Measurements from ENCODE around the gene IFT22.
A peak's percentile ranks its signal among the peaks of the same experiment; 100 is the strongest.
"Not testable (repeated sequence)": the region's sequence is repeated elsewhere in the genome, so short reads cannot be mapped to it uniquely, and the experiment has no call there.

Gene IFT22

DNA sequence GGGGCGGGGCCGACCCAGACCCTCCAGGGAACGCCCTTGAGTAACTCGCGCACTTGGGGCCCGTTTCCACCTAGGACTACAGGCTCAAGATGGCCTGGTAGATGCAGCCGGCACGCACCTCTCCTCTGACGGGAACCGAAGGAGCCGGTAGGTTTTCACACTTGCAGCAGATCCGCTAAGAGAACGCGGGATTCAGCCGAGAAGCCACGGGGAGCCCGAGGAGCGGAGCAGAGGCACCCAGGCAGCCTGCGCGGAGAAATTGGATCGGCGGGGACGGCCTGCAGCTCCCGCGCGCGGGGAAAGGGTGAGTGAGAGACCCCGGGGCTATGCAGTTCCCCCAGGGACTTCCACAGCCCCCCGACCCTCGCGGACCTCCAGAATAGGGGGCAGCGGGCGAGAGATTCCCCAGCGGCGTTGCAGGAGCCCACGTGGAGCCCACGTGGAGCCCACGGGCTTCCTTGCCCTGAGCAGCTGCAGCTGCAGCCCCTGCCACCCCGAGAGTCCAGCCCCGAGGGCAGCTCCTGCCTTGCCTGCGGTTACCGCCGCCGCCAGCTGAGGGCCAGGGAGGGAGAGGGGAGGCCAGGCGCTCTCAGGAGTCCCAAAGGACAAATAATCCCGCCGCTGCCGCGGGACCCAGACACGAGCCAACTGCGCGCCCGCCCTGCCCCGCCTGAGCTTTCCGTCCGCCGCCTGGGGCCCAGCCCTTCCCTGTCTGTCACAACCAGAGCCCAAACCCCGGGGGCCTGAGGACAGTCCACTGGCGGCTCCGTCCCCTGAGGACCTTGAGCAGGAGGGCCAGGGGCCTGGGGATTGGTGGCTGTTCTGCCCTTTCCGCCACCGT is 13.1 kb downstream of the IFT22 start:
- DNase-seq, result peak; percentile 44

DNA sequence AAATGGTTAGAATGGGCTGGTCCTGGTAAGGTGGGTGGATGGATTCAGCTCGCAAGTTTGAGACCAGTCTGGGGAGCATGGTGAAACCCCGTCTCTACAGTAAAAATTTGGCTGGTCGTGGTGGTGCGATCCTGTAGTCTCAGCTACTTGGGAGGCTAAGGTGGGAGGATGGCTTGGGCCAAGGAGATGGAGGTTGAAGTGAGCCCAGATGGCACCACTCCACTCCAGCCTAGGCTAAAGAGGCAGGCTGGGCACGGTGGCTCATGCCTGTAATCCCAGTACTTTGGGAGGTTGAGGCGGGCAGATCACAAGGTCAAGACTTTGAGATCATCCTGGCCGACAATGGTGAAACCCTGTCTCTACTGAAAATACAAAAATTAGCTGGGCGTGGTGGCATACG is 15.3 kb downstream of the IFT22 start:
- no peak for DNase-seq

DNA sequence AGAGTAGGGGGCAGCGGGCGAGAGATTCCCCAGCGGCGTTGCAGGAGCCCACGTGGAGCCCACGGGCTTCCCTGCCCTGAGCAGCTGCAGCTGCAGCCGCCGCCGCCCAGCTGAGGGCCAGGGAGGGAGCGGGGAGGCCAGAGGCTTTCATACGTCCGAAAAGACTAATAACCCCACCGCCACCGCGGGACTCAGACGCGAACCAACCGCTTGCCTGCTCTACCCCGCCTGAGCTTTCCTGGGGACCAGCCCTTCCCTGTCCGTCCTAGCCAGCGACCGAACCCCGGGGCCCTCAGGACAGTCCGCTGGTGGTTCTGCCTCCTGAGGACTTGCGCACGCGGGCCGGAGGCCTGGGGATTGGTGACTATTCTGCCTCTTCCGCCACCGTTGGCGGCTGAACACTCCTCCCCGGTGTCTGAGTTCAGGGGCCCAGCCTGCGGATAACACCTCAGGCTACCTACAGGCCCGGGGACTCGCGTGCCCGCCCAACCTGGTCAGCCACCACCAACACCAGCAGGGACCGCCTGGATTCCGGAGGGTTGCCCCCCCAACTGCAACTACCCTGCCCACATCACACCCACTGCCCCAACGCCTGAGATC is 18.4 kb downstream of the IFT22 start:
- no peak for DNase-seq

DNA sequence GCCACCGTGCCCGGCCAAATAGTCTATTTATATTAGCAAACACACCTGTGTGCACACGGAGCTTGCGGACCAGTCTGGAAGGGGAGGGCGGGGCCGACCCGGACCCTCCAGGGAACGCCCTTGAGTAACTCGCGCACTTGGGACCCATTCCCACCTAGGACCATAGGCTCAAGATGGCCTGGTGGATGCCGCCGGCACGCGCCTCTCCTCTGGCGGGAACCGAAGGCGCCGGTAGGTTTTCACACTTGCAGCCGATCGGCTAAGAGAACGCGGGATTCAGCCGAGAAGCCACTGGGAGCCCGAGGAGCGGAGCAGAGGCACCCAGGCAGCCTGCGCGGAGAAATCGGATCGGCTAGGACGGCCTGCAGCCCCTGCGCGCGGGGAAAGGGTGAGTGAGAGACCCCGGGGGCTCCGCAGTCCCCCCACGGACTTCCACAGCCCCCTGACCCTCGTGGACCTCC is 18.9 kb downstream of the IFT22 start:
- no peak for DNase-seq

DNA sequence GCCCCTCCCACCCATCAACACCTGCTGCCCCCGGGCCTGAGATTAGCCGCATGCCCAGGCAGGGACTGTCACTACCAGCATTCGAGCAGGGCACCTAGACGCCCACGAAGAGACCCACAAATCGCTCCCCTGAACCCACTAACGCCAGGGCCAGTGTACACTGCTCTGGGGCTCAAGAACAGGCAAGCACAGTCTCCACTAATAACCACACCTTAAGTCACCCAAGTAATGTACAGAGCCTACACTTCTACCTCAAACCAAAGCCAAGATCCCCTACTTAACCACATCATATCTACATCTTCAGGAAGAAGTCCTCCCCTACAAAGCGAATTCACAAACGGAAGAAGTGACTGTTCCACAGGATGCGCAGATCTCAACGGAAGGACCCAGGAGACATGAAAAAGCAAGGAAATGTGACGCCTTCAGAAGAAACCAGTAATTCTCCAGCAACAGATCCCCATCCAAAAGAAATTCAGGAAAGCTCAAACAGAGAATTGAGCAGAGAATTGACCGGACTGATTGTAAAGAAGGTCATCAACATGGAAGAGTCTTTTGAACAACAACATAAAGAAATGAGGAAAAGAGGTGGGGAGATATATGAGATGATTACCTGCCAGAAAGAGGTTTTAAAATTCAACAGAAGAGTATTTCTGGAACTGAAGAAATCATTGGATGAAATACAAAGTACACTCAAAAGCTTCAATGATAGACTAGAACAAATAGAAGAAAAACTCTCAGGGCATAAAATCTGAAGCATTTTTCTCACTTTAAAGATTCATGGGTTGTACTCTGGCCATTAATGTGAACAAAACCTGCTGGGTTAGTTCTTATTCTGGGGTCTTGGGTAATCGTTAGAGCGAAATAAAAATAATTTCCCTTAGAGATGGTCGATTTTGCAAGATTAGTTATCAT is 20.9 kb downstream of the IFT22 start:
- DNase-seq, result no peak

DNA sequence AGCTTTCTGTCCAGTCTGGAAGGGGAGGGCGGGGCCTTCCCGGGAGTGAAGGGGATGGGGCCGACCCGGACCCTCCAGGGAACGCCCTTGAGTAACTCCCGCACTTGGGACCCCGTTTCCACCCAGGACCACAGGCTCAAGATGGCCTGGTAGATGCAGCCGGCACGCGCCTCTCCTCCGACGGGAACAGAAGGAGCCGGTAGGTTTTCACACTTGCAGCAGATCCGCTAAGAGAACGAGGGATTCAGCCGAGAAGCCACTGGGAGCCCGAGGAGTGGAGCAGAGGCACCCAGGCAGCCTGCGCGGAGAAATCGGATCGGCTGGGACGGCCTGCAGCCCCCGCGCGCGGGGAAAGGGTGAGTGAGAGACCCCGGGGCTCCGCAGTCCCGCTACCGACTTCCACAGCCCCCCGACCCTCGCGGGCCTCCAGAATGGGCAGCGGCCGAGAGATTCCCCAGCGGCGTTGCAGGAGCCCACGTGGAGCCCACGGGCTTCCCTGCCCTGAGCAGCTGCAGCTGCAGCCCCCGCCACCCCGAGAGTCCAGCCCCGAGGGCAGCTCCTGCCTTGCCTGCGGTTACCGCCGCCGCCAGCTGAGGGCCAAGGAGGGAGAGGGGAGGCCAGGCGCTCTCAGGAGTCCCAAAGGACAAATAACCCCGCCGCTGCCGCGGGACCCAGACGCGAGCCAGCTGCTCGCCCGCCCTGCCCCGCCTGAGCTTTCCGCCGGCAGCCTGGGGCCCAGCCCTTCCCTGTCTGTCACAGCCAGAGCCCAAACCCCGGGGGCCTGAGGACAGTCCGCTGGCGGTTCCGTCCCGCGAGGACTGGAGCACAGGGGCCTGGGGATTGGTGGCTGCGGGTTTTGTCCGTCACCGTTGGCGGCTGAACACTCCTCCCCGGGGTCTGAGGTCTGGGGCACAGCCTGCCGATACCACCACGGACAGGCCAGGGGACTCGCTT is 21.8 kb downstream of the IFT22 start:
- no peak for DNase-seq

DNA sequence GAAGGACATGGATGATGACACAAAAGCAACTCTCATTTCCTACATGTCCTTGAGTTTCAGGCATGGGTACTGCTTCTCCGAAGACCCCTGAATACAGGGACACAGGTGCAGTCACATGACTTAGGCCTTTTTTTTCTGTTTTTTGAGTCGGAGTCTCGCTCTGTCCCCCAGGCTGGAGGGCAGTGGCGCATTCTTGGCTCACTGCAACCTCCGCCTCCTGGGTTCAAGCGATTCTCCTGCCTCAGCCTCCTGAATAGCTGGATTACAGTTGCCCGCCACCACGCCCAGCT is 26.8 kb downstream of the IFT22 start:
- DNase-seq, result no peak

DNA sequence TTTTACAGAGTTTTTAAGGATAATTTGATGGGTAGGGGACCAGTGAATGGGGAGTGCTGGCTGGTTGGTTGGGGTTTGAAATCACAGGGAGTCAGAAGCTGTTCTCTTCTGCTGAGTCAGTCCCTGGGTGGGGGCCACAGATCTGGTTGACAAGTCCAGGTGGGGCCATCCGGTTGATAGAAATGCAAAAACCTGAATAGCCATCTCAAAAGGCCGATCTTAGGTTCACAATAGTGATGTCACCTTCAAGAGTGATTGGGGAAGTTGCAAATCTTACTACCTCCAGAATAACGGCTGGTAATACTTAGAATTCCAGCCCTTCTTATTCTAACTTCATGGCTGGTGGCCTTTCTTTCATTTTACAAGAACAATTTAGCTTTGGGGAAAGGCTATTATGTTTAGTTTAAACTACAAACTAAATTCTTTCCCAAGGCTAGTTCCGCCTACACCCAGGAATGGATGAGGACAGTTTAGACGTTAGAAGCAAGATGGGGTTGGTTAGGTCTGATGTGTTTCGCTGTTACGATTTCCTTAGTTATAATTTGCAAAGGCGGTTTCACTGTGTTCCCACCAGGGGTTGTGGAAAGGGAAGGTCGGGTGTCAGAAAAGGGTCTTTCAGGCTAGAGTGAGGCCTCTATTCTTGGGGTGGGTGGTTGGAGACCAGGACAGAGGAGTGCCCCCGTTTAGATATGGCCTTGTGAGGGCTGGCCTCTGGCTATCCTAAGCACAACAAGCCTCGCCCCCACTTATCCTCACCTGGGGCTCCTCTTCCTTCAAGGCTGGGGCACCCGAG is 27.4 kb downstream of the IFT22 start:
- no peak for DNase-seq

DNA sequence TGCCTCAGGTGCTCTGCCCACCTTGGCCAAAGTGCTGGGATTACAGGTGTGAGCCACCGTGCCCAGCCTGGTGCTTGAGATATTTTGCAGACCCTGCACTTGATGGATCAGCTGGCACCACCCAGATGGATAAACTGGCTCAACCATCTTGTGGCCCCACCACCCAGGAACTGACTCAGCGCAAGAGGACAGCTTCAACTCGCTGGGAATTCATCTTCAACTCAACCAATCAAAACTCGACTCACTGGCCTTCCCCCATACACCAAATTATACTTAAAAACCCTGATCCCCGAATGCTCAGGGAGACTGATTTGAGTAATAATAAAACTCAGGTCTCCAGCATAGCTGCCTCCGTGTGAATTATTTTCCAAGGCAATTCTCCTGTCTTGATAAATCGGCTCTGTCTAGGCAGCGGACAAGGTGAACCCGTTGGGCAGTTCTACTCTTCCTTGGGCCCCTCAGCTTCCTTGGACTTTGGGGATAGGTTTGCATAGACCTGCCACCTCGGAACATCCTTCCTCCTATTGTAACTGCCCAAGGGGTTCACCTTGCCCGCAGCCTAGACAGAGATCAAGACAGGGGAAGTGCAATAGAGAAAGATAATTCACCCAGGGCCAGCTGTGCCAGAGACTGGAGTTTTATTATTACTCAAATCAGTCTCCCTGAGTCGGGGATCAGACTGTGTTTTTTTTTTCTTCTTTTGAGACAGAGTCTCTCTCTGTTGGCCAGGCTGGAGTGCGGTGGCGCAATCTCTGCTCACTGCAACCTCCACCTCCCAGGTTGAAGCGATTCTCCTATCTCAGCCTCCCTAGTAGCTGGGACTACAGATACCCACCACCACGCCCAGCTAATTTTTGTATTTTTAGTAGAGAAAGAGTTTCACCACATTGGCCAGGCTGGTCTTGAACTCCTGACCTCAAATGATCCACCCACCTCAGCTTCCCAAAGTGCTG is 28.3 kb downstream of the IFT22 start:
- not testable (repeated sequence) for DNase-seq

DNA sequence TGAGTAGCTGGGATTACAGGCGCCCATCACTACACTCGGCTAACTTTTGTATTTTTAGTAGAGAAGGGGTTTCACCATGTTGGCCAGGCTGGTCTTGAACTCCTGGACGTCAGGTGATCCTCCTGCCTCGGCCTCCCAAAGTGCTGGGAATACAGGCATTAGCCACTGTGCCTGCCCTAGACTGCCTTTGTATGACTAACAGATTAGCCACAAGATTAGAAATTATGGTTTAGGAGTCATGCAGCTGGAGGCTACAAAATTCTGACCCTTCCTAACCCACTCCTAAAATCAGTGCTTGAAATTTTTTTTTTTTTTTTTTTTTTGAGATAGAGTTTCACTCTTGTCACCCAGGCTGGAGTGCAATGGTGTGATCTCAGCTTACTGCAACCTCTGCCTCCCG is 29.0 kb downstream of the IFT22 start:
- not testable (repeated sequence) for DNase-seq

DNA sequence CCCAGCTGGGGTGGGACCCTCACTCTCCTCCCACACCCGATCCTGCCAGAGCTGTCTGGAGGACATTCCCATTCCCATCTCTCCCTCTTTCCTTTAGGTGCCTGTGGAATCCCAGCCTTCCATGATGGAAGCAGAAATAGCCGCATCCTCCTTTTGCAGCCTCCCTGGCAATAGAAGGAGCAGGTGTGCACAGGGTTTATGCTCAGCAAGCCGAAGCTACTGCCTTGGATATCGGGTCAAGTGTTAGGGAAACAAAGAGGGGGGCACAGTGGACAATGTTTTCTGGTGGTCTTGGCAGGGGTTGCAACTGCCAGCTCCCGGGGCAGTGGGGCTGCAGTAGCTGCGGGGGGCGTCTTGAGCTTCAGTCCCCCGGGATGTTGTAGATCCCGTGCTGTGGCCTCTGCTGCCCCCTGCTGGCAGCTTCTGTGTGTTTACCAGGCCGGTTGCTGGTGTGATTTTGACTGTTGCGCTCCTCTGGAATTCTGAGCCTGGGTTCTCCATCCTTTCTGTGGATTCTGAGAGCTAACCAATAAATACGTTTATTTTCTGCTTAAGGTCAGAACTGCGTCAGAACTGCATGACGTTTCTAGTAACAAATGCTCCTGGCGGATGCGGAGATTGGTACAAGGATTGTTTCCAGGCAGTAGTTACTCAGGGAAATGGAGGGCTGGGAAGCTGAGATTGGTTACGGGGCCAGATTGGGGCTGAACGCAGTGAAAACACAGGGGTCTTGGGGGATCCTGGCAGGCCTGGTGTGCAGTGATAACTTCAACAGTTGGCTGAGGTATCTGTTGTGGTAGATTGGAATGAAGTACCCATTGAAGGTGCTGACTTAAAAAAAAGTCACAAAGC is 31.2 kb downstream of the IFT22 start:
- DNase-seq, result peak; percentile 64

DNA sequence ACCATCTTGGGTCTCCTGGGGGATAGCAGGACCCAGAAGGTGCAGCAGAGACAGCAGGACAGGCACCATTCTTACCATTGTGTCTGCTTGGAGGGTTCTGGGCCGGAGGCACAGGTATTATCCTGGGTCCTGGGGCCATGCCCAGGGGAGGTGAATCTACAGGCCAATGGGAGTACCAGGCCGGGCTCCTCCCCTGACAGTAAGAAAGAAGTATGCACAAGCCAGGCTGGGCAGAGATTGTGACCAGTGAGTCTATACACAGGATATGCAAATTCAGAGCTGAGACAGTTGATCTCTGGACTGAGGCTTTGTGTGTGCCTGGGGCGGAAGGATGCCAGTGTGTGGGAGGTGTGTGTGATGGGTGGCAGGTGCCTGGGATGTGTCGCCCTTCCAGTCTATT is 31.9 kb downstream of the IFT22 start:
- DNase-seq, result not testable (repeated sequence)

DNA sequence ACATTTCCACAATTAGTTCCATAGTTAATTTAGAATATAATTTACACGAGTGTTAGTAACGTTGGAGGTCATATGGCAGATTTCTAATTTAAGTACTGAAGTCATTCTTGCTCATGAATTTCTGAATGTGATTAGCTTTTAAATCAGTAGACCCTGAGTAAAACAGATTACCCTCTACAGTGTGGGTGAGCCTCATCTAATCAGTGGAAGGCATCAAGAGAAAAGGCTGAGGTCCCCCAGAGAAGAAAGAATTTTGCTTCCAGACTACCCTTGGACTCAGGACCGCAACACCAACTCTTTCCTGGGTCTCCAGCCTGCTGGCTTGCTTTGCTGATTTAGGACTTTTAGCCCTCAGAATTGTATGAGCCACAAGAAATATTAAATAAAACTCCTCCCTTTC is 33.2 kb downstream of the IFT22 start:
- no peak for DNase-seq

DNA sequence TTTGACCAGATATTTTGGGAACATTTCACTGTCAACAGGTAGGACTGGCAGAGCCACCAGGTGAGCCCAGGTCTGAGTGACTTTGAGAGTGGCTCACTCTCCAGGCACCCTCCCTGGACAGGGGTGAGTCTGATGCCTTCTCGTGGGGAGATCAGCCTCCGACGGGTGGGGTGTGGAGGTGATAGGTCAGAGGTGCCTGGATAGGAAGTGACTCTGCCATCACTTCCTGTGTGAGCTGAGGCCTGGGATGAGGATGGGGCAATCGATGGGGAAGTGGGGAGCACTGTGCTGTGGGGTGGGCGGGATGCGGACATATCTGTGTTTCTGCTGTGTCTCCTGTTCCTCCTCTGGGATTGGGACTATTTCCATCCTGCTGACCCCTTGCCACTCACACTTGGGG is 34.6 kb downstream of the IFT22 start:
- no peak for DNase-seq

DNA sequence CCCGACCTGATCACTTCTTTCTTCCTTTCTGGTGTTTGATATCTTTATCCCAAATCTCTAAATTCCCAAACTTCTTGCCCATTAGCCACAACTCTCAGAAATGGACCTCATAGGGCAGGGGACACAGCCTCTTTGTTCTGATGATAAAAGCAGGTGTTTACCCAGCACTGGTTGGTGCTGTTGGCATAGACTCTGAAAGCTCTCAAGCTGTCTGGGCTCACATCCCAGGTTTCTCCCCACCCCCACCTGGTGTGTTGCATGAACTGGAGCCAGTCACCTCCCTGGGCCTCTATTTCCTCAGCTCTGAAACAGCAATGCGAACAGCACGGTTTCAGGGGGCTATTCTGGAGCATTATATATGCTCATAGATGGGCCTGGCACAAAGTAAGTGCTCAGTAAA is 35.7 kb downstream of the IFT22 start:
- DNase-seq, result not testable (repeated sequence)

DNA sequence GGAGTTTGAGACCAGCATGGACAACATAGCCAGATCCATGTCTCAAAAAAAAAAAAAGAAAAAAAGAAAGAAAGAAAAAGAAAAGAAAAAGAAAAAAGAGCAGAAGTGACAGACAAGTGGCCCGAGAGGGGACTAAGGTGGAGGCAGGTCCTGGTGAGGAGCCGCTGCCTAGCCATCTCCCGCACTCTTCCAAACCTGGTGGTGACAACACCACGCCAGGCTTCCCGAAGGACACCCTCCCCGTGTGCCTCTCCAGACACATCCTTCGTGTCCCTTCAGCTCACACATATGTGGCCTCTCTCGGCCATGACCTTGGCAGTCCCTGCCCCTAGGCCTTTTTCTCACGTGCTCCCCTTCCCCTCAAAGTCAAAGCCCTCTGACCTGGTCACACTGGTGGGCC is 36.4 kb downstream of the IFT22 start:
- no peak for DNase-seq

DNA sequence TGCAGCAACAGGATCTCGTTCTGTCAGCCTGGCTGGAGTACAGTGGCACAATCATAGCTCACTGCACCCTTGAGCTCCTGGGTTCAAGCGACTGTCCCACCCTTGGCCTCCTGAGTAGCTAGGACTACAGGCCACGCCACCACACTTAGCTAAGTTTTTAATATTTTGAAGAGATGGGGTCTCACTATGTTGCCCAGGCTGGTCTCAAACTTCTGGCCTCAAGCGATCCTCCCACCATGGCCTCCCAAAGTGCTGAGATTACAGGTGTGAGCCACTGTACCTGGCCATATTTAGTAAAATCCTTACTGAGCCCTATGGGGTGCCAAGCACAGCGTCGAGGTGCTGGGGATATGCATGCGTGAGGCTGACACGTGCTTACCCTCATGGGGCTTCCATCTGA is 40.7 kb downstream of the IFT22 start:
- DNase-seq, result not testable (repeated sequence)

DNA sequence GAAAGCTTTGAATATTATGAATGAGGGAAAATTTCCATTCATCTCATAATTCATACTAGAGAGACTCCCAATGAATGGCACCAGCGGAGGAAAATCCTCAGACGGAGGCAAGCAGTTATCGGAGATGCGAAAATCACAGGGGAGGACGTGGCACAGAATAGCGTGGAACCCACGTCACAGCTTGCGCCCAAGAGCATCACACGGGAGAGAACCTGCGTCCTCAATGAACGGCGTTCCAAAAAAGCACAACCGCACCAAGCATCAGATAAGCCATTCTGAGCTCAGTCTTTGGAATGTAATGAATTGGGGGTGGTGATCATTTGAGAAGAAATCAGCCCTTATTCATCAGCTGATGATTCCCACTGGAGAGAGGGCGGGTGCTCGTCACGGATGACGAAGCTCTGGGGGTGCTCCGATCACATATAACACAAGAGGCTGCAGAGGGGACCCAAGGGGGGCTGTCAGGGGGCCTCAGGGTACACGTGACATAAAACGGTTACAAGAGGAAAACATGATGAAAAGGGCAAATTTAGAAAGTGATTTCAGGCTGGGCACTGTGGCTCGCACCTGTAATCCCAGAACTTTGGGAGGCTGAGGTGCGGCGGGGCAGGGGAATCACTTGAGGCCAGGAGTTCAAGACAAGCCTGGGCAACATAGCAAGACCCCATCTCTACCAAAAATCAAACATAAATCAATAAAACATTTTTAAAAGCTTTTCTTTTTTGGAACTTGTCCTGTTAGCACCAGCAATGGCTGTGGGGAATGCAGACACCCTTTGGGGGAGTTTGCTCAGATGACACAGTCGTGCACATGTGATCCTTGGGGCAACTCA is 42.9 kb downstream of the IFT22 start:
- DNase-seq, result no peak

DNA sequence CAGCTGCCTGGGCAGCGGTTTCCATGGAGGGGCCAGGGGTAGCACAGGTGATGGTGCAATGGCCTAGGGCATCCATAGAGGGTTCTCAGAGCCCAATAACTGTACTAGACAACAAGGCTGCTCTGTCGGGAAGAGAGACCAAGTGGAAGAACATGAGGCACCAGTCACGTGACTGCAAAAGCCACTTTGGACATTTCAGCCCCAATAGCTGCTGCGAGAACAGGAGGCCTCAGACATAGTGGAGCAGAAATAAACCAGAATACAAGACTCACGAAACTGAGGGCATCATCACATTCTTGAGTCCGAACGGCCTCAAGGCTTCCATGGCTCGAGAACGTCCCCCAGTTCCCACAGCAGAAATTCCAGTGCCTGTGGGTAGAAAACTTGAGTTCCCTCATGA is 44.5 kb downstream of the IFT22 start:
- no peak for DNase-seq

Data from stimulated activated CD4-positive, alpha-beta T cell treated with anti-CD3 and anti-CD28 coated beads, Interleukin-12 subunit alpha, Interleukin-12 subunit beta, amount 100 ng/mL, for 4 hours (primary cell).